ENCODE measurements around the gene CAPG.

GRCh38 chr2:85400023-85400422 is 10.1 kb downstream of the CAPG start:
- TF ChIP-seq CHD1 (IDR thresholded peaks at IDR 0.05; ENCODE audit: low read depth, low read length) (no peak), SMARCA5 (IDR thresholded peaks at IDR 0.05) (no peak), MYC (IDR thresholded peaks at IDR 0.05; ENCODE audit: insufficient read depth, insufficient read length, insufficient replicate concordance, low read length, severe bottlenecking) (no peak), ZBTB11 (CRISPR knock-in tag; IDR thresholded peaks at IDR 0.05) (no peak), ZZZ3 (IDR thresholded peaks at IDR 0.05; ENCODE audit: control insufficient read depth, insufficient read length, low read depth) (no peak), TAF1 (IDR thresholded peaks at IDR 0.05; ENCODE audit: borderline replicate concordance, low read depth, low read length) (no peak), MXI1 (IDR thresholded peaks at IDR 0.05; ENCODE audit: low read depth, low read length) (no peak), ATF3 (IDR thresholded peaks at IDR 0.05; ENCODE audit: borderline replicate concordance, extremely low read depth, low read depth, low read length) (no peak), RAD21 (IDR thresholded peaks at IDR 0.05; ENCODE audit: insufficient read depth, low read depth, low read length) (no peak), FOXM1 (IDR thresholded peaks at IDR 0.05; ENCODE audit: low read depth, low read length) (no peak), SIN3A (IDR thresholded peaks at IDR 0.05; ENCODE audit: low read depth, low read length) (no peak), TBL1XR1 (IDR thresholded peaks at IDR 0.05; ENCODE audit: low read depth, low read length) (no peak), POLR2A (IDR thresholded peaks at IDR 0.05; ENCODE audit: low read depth, low read length) (no peak), CTCF (IDR thresholded peaks at IDR 0.05 in 2 of 3, conservative IDR thresholded peaks at IDR 0.05 in 1 of 3; ENCODE audit: control insufficient read depth in 2 of 3, extremely low read depth in 1 of 3, insufficient read depth in 1 of 3, low read depth in 3 of 3, low read length in 3 of 3) (no peak)
